Neutrophil (primary cell): ENCODE data around the gene CNTROB.

ENCODE experiments used
- H3K27ac ChIP-seq: fragments of 200-600 bp; sonication (generic); 2 replicates; pipeline ENCODE4 v1.5.1; 2016; ENCODE audit warnings: mild to moderate bottlenecking, moderate library complexity
- H3K27me3 ChIP-seq: fragments of 200-600 bp; sonication (generic); 2 replicates; pipeline ENCODE4 v1.6.0; 2016; ENCODE audit warnings: mild to moderate bottlenecking
- H3K36me3 ChIP-seq: fragments of 200-600 bp; sonication (generic); 2 replicates; pipeline ENCODE4 v1.5.1; 2017
- H3K4me1 ChIP-seq, 2 experiments: fragments of 200-600 bp in 1 of 2; sonication (generic) in 1 of 2; 1 replicate in 1 of 2; 2 replicates in 1 of 2; pipeline versions ENCODE4 v1.5.1 to v1.6.1; 2013 to 2016; ENCODE audit warnings: low read depth in 1 of 2, low read length in 1 of 2, mild to moderate bottlenecking in 1 of 2, moderate library complexity in 1 of 2; ENCODE audit not compliant: control insufficient read depth in 1 of 2, insufficient read depth in 1 of 2
- H3K4me3 ChIP-seq, 2 experiments: fragments of 200-600 bp in 1 of 2; sonication (generic) in 1 of 2; 1 replicate in 1 of 2; 2 replicates in 1 of 2; pipeline ENCODE4 v1.5.1; 2013 to 2016; ENCODE audit warnings: low read depth in 1 of 2, low read length in 1 of 2, mild to moderate bottlenecking in 1 of 2, moderate library complexity in 1 of 2
- H3K9me3 ChIP-seq: fragments of 200-600 bp; sonication (generic); 2 replicates; pipeline ENCODE4 v1.5.1; 2016
- TF ChIP-seq, protein P1 (sequence below): fragments of 200-600 bp; sonication (generic); IDR thresholded peaks from 2 replicates; pipeline ENCODE4 v1.5.1; 2016; ENCODE audit warnings: antibody characterized with exemption

Gene CNTROB

GRCh38 chr17:7940743-7941142, 8.7 kb downstream of the CNTROB start:
- peaks cover 4% of the 10 kb centered on the region in 2 experiments for H3K4me1 ChIP-seq
- no peaks in the 10 kb centered on the region for H3K9me3 ChIP-seq
- H3K27ac ChIP-seq = no peak overlapping the region
- TF ChIP-seq, protein P1, sequence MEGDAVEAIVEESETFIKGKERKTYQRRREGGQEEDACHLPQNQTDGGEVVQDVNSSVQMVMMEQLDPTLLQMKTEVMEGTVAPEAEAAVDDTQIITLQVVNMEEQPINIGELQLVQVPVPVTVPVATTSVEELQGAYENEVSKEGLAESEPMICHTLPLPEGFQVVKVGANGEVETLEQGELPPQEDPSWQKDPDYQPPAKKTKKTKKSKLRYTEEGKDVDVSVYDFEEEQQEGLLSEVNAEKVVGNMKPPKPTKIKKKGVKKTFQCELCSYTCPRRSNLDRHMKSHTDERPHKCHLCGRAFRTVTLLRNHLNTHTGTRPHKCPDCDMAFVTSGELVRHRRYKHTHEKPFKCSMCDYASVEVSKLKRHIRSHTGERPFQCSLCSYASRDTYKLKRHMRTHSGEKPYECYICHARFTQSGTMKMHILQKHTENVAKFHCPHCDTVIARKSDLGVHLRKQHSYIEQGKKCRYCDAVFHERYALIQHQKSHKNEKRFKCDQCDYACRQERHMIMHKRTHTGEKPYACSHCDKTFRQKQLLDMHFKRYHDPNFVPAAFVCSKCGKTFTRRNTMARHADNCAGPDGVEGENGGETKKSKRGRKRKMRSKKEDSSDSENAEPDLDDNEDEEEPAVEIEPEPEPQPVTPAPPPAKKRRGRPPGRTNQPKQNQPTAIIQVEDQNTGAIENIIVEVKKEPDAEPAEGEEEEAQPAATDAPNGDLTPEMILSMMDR = no peak
- no peaks in the 10 kb centered on the region for H3K27me3 ChIP-seq
- no peak overlapping the region for H3K4me3 ChIP-seq
- H3K36me3 ChIP-seq = peaks cover 77% of the 10 kb centered on the region

DNA sequence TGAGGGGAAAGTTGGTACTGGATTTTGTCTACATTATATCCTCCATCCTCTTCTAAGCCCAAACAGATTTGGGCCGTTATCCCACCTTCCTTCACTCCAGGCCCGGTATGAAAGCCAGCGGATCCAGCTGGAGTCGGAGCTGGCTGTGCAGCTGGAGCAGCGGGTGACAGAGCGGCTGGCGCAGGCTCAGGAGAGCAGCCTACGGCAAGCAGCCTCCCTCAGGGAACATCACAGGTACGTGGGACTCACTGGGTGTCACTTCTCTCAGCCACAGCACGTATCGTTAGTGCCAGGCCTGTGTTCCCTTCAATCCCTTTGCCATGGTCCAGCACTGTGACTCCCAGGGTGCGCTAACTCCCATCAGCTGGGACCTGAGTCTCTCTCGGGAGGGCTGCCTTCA, 11.3 kb downstream of the CNTROB start:
- TF ChIP-seq, protein P1 = no peak
- peaks cover 80% of the 10 kb centered on the region for H3K36me3 ChIP-seq

DNA sequence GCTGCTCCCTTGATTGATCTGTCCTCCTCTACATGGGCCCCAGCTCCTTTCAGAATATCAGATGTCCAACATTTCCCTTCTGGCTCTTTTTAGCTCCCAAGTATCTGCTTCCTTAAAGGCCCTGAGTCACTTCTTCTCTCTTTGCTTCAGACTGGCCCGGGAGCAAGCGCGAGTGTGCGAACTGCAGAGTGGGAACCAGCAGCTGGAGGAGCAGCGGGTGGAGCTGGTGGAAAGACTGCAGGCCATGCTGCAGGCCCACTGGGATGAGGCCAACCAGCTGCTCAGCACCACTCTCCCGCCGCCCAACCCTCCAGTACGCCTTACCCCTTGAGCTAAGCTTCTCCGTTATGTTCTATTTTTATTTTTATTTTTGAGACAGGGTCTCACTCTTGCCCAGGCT, 12.3 kb downstream of the CNTROB start:
- TF ChIP-seq, protein P1 = no peak
- Histone ChIP-seq H3K27ac (no peak overlapping the region), H3K36me3 (peaks cover 81% of the 10 kb centered on the region), H3K27me3 (no peaks in the 10 kb centered on the region), H3K4me1 (peaks cover 4% of the 10 kb centered on the region in 2 experiments), H3K9me3 (no peaks in the 10 kb centered on the region), H3K4me3 (no peak overlapping the region)

More for the DNA sequence above, 11.3 kb downstream of the CNTROB start:
- Histone ChIP-seq H3K9me3 (no peaks in the 10 kb centered on the region), H3K4me3 (no peak overlapping the region), H3K27ac (no peak overlapping the region), H3K4me1 (peaks cover 4% of the 10 kb centered on the region in 2 experiments), H3K27me3 (no peaks in the 10 kb centered on the region)

GRCh38 chr17:7945651-7946050, 13.6 kb downstream of the CNTROB start:
- peaks cover 71% of the 10 kb centered on the region for H3K36me3 ChIP-seq
- TF ChIP-seq, protein P1 = no peak
- H3K4me3 ChIP-seq = no peak overlapping the region
- no peak overlapping the region for H3K27ac ChIP-seq
- peaks cover 4% of the 10 kb centered on the region in 2 experiments for H3K4me1 ChIP-seq
- H3K9me3 ChIP-seq = no peaks in the 10 kb centered on the region
- H3K27me3 ChIP-seq = no peaks in the 10 kb centered on the region

GRCh38 chr17:7946441-7946840, 14.4 kb downstream of the CNTROB start:
- TF ChIP-seq, protein P1 = no peak
- Histone ChIP-seq H3K9me3 (no peaks in the 10 kb centered on the region), H3K27ac (no peak overlapping the region), H3K4me1 (peaks cover 4% of the 10 kb centered on the region in 2 experiments), H3K4me3 (no peak overlapping the region), H3K36me3 (peaks cover 65% of the 10 kb centered on the region), H3K27me3 (no peaks in the 10 kb centered on the region)

GRCh38 chr17:7947651-7948050, 15.6 kb downstream of the CNTROB start:
- Histone ChIP-seq H3K27me3 (no peaks in the 10 kb centered on the region), H3K4me3 (no peak overlapping the region), H3K9me3 (no peaks in the 10 kb centered on the region), H3K36me3 (peaks cover 58% of the 10 kb centered on the region), H3K4me1 (peaks cover 4% of the 10 kb centered on the region in 2 experiments), H3K27ac (no peak overlapping the region)
- TF ChIP-seq, protein P1 = no peak
